Nephron progenitor cell (in vitro differentiated cells): Measurements from ENCODE around the gene HRC.

Source experiments
- DNase-seq: peaks from one replicate; pipeline ENCODE4 v3.0.0; 2021
- H3K27ac Mint-ChIP-seq: 2 replicates; pipeline ENCODE4 v1.8.0; 2021; ENCODE audit warnings: mild to moderate bottlenecking, moderate library complexity, mixed read lengths
- H3K27me3 Mint-ChIP-seq: 2 replicates; pipeline ENCODE4 v1.8.0; 2021; ENCODE audit warnings: mild to moderate bottlenecking, low read depth, mixed read lengths; ENCODE audit not compliant: poor library complexity
- H3K36me3 Mint-ChIP-seq: 2 replicates; pipeline ENCODE4 v1.8.0; 2021; ENCODE audit warnings: low read depth, mixed read lengths
- H3K4me1 Mint-ChIP-seq: 2 replicates; pipeline ENCODE4 v1.8.0; 2021; ENCODE audit warnings: mixed read lengths
- H3K4me3 Mint-ChIP-seq: 2 replicates; pipeline ENCODE4 v1.8.0; 2021; ENCODE audit warnings: mild to moderate bottlenecking, moderate library complexity, mixed read lengths
- H3K9me3 Mint-ChIP-seq: 2 replicates; pipeline ENCODE4 v1.8.0; 2021; ENCODE audit warnings: mild to moderate bottlenecking, moderate library complexity, mixed read lengths
- TF ChIP-seq, protein P1 (sequence below): fragments of 200-600 bp; sonication (generic); IDR thresholded peaks from 2 replicates; pipeline ENCODE4 v1.5.0; 2021; ENCODE audit warnings: antibody characterized with exemption

HRC gene

DNA sequence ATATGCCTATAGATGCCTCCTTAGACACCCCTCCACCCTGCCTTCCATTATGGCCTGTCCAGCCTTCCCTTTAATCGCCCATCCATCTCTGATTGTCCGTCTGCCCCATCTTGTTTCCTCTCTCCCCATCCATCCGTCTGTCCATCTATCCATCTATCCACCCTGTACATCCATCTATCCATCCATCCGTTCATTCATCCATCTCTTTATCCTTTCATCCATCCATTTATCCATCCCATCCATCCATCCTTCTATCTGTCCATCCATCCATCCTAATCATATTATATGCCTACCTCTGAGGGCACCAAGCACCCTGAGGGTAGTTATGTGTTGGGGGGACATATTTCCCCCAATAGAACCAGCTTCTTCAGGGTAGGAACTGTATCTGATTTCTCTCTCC is 25.5 kb upstream of the HRC start:
- Mint-ChIP-seq H3K27me3 (peaks cover 9% of the 10 kb centered on the region), H3K36me3 (peaks cover 34% of the 10 kb centered on the region), H3K4me1 (peaks cover 4% of the 10 kb centered on the region), H3K9me3 (peaks cover 32% of the 10 kb centered on the region), H3K27ac (no peak overlapping the region), H3K4me3 (no peak overlapping the region)
- TF ChIP-seq, protein P1, sequence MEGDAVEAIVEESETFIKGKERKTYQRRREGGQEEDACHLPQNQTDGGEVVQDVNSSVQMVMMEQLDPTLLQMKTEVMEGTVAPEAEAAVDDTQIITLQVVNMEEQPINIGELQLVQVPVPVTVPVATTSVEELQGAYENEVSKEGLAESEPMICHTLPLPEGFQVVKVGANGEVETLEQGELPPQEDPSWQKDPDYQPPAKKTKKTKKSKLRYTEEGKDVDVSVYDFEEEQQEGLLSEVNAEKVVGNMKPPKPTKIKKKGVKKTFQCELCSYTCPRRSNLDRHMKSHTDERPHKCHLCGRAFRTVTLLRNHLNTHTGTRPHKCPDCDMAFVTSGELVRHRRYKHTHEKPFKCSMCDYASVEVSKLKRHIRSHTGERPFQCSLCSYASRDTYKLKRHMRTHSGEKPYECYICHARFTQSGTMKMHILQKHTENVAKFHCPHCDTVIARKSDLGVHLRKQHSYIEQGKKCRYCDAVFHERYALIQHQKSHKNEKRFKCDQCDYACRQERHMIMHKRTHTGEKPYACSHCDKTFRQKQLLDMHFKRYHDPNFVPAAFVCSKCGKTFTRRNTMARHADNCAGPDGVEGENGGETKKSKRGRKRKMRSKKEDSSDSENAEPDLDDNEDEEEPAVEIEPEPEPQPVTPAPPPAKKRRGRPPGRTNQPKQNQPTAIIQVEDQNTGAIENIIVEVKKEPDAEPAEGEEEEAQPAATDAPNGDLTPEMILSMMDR = no peak
- no peak for DNase-seq

DNA sequence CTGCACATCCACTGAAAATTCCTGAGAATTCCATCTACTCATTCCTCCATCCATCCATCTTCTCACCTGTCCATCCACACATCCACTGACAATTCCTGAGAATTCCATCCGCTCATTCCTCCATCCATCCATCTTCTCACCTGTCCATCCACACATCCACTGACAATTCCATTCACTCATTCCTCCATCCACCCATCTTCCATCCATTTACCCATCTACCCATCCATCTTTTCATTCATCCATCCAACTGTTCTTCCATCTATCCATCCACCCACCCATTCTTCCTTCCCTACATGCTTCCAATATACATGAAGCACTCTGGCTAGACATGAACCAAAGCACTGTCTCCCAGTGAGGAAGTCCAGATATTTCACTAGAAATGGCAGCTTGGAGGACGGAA is 18.0 kb upstream of the HRC start:
- Mint-ChIP-seq H3K27me3 (peaks cover 10% of the 10 kb centered on the region), H3K9me3 (no peaks in the 10 kb centered on the region), H3K27ac (no peak overlapping the region), H3K36me3 (no peaks in the 10 kb centered on the region), H3K4me1 (peaks cover 5% of the 10 kb centered on the region), H3K4me3 (no peak overlapping the region)
- TF ChIP-seq, protein P1 = no peak
- no peak for DNase-seq

DNA sequence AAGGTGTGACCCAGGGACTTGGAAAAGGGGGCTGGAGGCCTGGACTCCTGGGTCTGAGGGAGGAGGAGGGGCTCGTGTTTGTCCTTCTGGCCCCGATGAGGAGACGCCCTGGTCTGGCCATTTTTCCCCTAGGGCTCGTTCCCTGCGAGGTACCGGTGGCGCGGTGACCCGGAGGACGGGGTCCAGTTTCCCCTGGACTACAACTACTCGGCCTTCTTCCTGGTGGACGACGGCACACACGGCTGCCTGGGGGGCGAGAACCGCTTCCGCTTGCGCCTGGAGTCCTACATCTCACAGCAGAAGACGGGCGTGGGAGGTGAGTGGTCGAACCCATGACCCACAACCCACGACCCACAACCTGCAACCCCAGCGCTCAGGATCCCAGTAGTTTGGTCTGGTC is 13.2 kb upstream of the HRC start:
- TF ChIP-seq, protein P1 = no peak
- Mint-ChIP-seq H3K4me3 (no peak overlapping the region), H3K4me1 (peaks cover 20% of the 10 kb centered on the region), H3K36me3 (no peaks in the 10 kb centered on the region), H3K9me3 (no peaks in the 10 kb centered on the region), H3K27ac (no peak overlapping the region), H3K27me3 (peaks cover 13% of the 10 kb centered on the region)
- DNase-seq = no peak

DNA sequence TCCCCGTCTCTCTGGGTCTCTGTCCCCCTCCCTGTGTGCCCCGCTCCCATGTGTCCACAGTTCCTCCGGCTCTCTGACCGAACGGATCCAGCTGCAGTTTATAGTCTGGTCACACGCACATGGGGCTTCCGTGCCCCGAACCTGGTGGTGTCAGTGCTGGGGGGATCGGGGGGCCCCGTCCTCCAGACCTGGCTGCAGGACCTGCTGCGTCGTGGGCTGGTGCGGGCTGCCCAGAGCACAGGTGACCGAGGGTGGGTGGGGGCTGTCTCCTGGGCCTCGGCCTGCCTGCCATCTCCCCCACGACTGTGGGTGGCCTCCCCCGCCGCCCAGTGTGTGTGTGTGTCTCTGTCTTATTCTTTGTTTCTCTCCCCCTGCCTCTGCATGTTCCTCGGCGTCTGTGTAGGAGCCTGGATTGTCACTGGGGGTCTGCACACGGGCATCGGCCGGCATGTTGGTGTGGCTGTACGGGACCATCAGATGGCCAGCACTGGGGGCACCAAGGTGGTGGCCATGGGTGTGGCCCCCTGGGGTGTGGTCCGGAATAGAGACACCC is 12.7 kb upstream of the HRC start:
- H3K27me3 Mint-ChIP-seq = peaks cover 13% of the 10 kb centered on the region
- H3K4me3 Mint-ChIP-seq = no peak overlapping the region
- peaks cover 20% of the 10 kb centered on the region for H3K4me1 Mint-ChIP-seq
- no peaks in the 10 kb centered on the region for H3K9me3 Mint-ChIP-seq
- TF ChIP-seq, protein P1 = no peak
- H3K27ac Mint-ChIP-seq = no peak overlapping the region
- peak; percentile 17 for DNase-seq
- no peaks in the 10 kb centered on the region for H3K36me3 Mint-ChIP-seq

DNA sequence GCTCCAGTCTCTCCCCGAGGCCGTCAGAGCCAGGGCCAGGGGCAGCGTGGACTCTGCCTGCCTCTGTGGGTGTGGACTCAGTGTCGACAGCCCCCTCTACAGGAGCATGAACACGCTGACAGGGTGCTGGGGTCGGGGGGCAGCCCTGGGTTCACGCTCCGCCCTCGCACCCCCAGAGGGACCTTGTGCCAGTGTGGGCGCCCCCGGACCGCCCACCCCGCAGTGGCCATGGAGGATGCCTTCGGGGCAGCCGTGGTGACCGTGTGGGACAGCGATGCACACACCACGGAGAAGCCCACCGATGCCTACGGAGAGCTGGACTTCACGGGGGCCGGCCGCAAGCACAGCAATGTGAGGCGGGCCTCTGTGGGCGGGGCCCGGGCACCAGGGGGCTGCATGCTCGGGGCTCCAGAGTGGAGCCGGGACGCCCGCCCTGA is 10.7 kb upstream of the HRC start:
- Mint-ChIP-seq H3K4me3 (no peak overlapping the region), H3K27ac (no peak overlapping the region)
- peak; percentile 37 for DNase-seq

More for the DNA sequence above, 10.7 kb upstream of the HRC start:
- TF ChIP-seq, protein P1 = no peak
- H3K9me3 Mint-ChIP-seq = no peaks in the 10 kb centered on the region
- H3K36me3 Mint-ChIP-seq = peaks cover 3% of the 10 kb centered on the region
- peaks cover 28% of the 10 kb centered on the region for H3K4me1 Mint-ChIP-seq
- peaks cover 13% of the 10 kb centered on the region for H3K27me3 Mint-ChIP-seq
